GM23338 (cell line): ENCODE data around the gene GNS. TPM values are rescaled to one million over a fixed set of nuclear protein-coding genes. Genes with fewer than 3 reads are reported as not detected.

Source experiments
- CTCF ChIP-seq, 2 experiments: fragments of 200-600 bp in 1 of 2; sonication (generic) in 1 of 2; conservative IDR thresholded peaks; 2 replicates each; pipeline versions ENCODE4 v1.5.1 to v1.6.1; 2016 to 2017; ENCODE audit warnings: antibody characterized with exemption in 2 of 2, low read depth in 2 of 2, mild to moderate bottlenecking in 2 of 2, moderate library complexity in 1 of 2
- EZH2 ChIP-seq: fragments of 200-600 bp; sonication (generic); IDR thresholded peaks from one replicate; pipeline ENCODE4 v1.8.0; 2017; ENCODE audit warnings: antibody characterized with exemption, mild to moderate bottlenecking, low read depth; ENCODE audit not compliant: unreplicated experiment
- NANOG ChIP-seq: IDR thresholded peaks from 2 replicates; pipeline ENCODE4 v1.6.1; 2016; ENCODE audit warnings: antibody characterized with exemption, borderline replicate concordance
- POLR2AphosphoS5 ChIP-seq: IDR thresholded peaks from 2 replicates; pipeline ENCODE4 v1.6.1; 2016; ENCODE audit warnings: antibody characterized with exemption, low read depth
- REST ChIP-seq: IDR thresholded peaks from one replicate; pipeline ENCODE4 v1.6.1; 2018; ENCODE audit warnings: antibody characterized with exemption; ENCODE audit not compliant: unreplicated experiment
- ZNF331 ChIP-seq: fragments of 250-450 bp; sonication (Bioruptor Pico); IDR thresholded peaks from 2 replicates; pipeline ENCODE4 v1.5.0; 2020; ENCODE audit warnings: low read depth, mild to moderate bottlenecking, moderate library complexity
- ZNF462 ChIP-seq: fragments of 250-450 bp; sonication (Bioruptor Pico); IDR thresholded peaks from 2 replicates; pipeline ENCODE4 v1.5.0; 2020; ENCODE audit warnings: mild to moderate bottlenecking, moderate library complexity
- polyA plus RNA-seq: library from polyadenylated mRNA; unstranded; fragments of >200 nt; fragmentation: Nextera tagmentation; extraction: Ambion mirVana; gene quantifications from 2 replicates; pipeline ENCODE4 v1.2.1, GENCODE V29; 2016
- total RNA-seq: library from RNA; depleted of rRNA; stranded (reverse); fragments of >200 nt; shearing (Covaris generic); gene quantifications from 2 replicates; pipeline ENCODE4 v1.2.3, GENCODE V29; 2014

The GNS gene
- total and polyA plus RNA-seq, 2 experiments from 2014 or later, result 12.3 to 34.9 TPM

- TF ChIP-seq ZNF462 (CRISPR knock-in tag) (no peak), NANOG (no peak), REST (no peak), POLR2AphosphoS5 (no peak), EZH2 (no peak), ZNF331 (CRISPR knock-in tag) (no peak), CTCF (conservative IDR thresholded peaks at IDR 0.05; ENCODE audit: low read depth in 2 of 2) (no peak)
Observed at GRCh38 chr12:64791036-64791435, 31.8 kb upstream of the GNS start (continued).
